ENCODE results near the gene LRRC4C.

The LRRC4C gene

DNA sequence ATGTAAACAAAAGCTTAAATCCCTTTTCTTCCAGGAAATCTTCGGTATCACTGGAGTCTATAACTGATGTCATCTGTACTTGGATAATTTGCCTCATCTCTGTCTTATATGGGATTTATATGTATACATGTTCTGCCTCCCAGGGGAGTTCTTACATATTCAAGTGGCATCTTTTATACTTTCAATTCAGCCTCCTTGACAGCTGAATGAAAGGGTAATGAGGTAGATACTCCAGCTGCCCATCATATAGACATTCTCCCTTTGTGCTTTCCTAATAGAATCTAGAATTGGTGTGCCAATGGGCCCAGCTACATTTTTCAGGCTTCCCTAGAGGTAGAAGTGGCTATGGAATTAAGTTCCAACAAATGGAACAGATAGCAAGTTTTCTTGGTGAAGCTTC is 223.8 kb downstream of the LRRC4C start:
- no peak for ATAC-seq (ENCODE audit: insufficient read depth, low read depth)

DNA sequence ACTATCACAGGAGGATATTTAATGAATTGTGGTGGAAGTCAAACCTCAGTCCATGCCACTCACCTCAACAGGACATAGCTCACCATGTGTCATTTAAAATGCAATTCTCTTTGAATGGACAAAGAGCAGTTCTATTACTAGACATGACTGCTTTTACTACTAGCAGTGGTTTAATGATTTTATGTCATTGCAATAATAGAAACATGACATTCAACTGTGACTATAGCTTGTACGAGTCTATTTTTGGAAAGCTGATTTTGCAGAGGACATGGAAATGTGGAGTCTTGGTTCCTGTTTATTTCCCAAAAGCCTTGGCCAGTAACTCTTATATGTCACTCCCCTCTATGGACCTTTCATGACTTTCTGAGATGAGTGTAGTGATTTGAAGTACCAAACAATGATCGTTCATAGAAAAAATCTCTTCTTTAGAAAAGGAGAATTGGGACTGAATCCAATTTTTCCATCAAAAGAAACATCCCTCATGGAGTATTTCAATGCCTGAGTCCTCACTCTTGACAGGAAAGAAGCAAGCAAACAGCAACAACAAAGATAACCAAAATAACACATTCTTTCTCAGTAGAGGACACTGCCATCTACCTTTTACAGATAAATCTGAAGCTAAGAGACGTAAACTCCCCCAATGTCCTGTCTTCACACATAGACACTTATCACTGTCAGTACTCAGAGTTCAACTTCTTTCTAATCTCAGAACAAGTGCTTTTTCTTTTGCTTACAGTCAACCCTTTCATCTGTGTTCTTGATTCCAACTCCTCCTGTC is 233.4 kb downstream of the LRRC4C start:
- ATAC-seq (ENCODE audit: insufficient read depth, low read depth) (no peak), DNase-seq (no peak)
- Histone ChIP-seq H3K4me2 (ENCODE audit: insufficient read depth, low read length) (no peak overlapping the region), H3K27me3 (ENCODE audit: insufficient read depth, low read length, poor library complexity) (no peaks in the 10 kb centered on the region), H4K20me1 (ENCODE audit: insufficient read depth, low read length) (no peaks in the 10 kb centered on the region), H2AFZ (ENCODE audit: low read depth, low read length) (no peak overlapping the region), H3K4me1 (ENCODE audit: insufficient read depth, low read length) (no peaks in the 10 kb centered on the region), H3K79me2 (ENCODE audit: insufficient read depth, low read length) (no peaks in the 10 kb centered on the region), H3K27ac (ENCODE audit: low read length) (no peak overlapping the region), H3K36me3 (ENCODE audit: insufficient read depth, low read length) (no peaks in the 10 kb centered on the region), H3K4me3 (ENCODE audit: low read depth in 1 of 2, low read length in 2 of 2) (no peak overlapping the region), H3K9ac (ENCODE audit: low read depth, low read length) (no peak overlapping the region), H3K9me3 (ENCODE audit: insufficient read depth, low read length, severe bottlenecking) (no peaks in the 10 kb centered on the region)
- TF ChIP-seq, protein P1, sequence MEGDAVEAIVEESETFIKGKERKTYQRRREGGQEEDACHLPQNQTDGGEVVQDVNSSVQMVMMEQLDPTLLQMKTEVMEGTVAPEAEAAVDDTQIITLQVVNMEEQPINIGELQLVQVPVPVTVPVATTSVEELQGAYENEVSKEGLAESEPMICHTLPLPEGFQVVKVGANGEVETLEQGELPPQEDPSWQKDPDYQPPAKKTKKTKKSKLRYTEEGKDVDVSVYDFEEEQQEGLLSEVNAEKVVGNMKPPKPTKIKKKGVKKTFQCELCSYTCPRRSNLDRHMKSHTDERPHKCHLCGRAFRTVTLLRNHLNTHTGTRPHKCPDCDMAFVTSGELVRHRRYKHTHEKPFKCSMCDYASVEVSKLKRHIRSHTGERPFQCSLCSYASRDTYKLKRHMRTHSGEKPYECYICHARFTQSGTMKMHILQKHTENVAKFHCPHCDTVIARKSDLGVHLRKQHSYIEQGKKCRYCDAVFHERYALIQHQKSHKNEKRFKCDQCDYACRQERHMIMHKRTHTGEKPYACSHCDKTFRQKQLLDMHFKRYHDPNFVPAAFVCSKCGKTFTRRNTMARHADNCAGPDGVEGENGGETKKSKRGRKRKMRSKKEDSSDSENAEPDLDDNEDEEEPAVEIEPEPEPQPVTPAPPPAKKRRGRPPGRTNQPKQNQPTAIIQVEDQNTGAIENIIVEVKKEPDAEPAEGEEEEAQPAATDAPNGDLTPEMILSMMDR (IDR thresholded peaks at IDR 0.05; ENCODE audit: borderline replicate concordance, extremely low read depth, low read length, poor library complexity, severe bottlenecking), result no peak
- TF ChIP-seq EZH2 (IDR thresholded peaks at IDR 0.05; ENCODE audit: borderline replicate concordance, low read depth, low read length, severe bottlenecking), result no peak

More for the DNA sequence above, 223.8 kb downstream of the LRRC4C start:
- Histone ChIP-seq H3K4me1 (ENCODE audit: insufficient read depth, low read length) (no peaks in the 10 kb centered on the region), H4K20me1 (ENCODE audit: insufficient read depth, low read length) (no peaks in the 10 kb centered on the region), H3K36me3 (ENCODE audit: insufficient read depth, low read length) (no peaks in the 10 kb centered on the region), H3K9me3 (ENCODE audit: insufficient read depth, low read length, severe bottlenecking) (no peaks in the 10 kb centered on the region), H3K79me2 (ENCODE audit: insufficient read depth, low read length) (no peaks in the 10 kb centered on the region), H3K27me3 (ENCODE audit: insufficient read depth, low read length, poor library complexity) (no peaks in the 10 kb centered on the region), H3K4me3 (ENCODE audit: low read depth in 1 of 2, low read length in 2 of 2) (no peak overlapping the region), H3K27ac (ENCODE audit: low read length) (no peak overlapping the region), H3K9ac (ENCODE audit: low read depth, low read length) (no peak overlapping the region), H3K4me2 (ENCODE audit: insufficient read depth, low read length) (no peak overlapping the region), H2AFZ (ENCODE audit: low read depth, low read length) (no peak overlapping the region)
- TF ChIP-seq, protein P1 (IDR thresholded peaks at IDR 0.05; ENCODE audit: borderline replicate concordance, extremely low read depth, low read length, poor library complexity, severe bottlenecking), result no peak
- no peak for TF ChIP-seq EZH2 (IDR thresholded peaks at IDR 0.05; ENCODE audit: borderline replicate concordance, low read depth, low read length, severe bottlenecking)
- no peak for DNase-seq

DNA sequence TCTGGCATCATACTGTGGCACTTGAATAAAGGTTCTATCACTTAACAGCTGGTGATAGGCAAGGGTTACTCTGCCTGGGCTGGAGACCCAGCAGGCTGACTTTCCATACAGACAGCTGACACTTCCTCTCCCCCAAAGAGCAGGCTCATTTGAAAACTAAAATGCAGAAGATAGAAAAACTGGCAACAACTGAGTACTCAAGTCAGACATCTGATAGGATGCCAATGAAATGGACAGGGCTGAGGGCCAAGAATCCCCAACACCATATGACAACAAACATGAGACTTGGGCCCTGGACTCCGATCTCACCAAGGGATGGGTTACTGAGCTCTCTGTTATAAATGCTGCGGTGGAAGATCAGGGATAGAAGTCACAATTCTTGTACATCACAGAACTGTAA is 237.2 kb downstream of the LRRC4C start:
- ATAC-seq (ENCODE audit: insufficient read depth, low read depth), result no peak
- no peaks in the 10 kb centered on the region for H3K36me3 ChIP-seq (ENCODE audit: insufficient read depth, low read length)
- DNase-seq, result no peak
- H3K79me2 ChIP-seq (ENCODE audit: insufficient read depth, low read length), result no peaks in the 10 kb centered on the region
- H2AFZ ChIP-seq (ENCODE audit: low read depth, low read length), result no peak overlapping the region
- no peaks in the 10 kb centered on the region for H3K4me1 ChIP-seq (ENCODE audit: insufficient read depth, low read length)
- H3K4me3 ChIP-seq (ENCODE audit: low read depth in 1 of 2, low read length in 2 of 2), result no peak overlapping the region
- H3K27me3 ChIP-seq (ENCODE audit: insufficient read depth, low read length, poor library complexity), result no peaks in the 10 kb centered on the region
- H4K20me1 ChIP-seq (ENCODE audit: insufficient read depth, low read length), result no peaks in the 10 kb centered on the region
- no peak overlapping the region for H3K27ac ChIP-seq (ENCODE audit: low read length)
- TF ChIP-seq EZH2 (IDR thresholded peaks at IDR 0.05; ENCODE audit: borderline replicate concordance, low read depth, low read length, severe bottlenecking), result no peak
- TF ChIP-seq, protein P1 (IDR thresholded peaks at IDR 0.05; ENCODE audit: borderline replicate concordance, extremely low read depth, low read length, poor library complexity, severe bottlenecking), result no peak
- H3K4me2 ChIP-seq (ENCODE audit: insufficient read depth, low read length), result no peak overlapping the region
- H3K9me3 ChIP-seq (ENCODE audit: insufficient read depth, low read length, severe bottlenecking), result no peaks in the 10 kb centered on the region
- H3K9ac ChIP-seq (ENCODE audit: low read depth, low read length), result no peak overlapping the region
